ENCODE measurements around the gene ZSCAN5C.
"Not testable (repeated sequence)": the region's sequence is repeated elsewhere in the genome, so short reads cannot be mapped to it uniquely, and the experiment has no call there.

The ZSCAN5C gene

GRCh38 chr19:56201973-56202372 is at the start of gene ZSCAN5C:
Gene ZSCAN5C (plus strand): TSS chr19:56202273. CDS start chr19:56205914, 3,641 bp downstream.
- no peak for DNase-seq

- no peak for DNase-seq
These were observed 49.4 kb upstream of the ZSCAN5C start for GRCh38 chr19:56152644-56153043.

- no peak for DNase-seq
These were observed 48.6 kb upstream of the ZSCAN5C start for GRCh38 chr19:56153507-56153906.

- DNase-seq: no peak
These were observed 46.9 kb upstream of the ZSCAN5C start for GRCh38 chr19:56155124-56155687.

GRCh38 chr19:56156768-56157167 is 45.3 kb upstream of the ZSCAN5C start:
- DNase-seq: no peak

- DNase-seq: no peak
These were observed 43.8 kb upstream of the ZSCAN5C start for GRCh38 chr19:56158170-56158757.

- DNase-seq: no peak
These were observed 43.0 kb upstream of the ZSCAN5C start for GRCh38 chr19:56159009-56159559.

- DNase-seq: no peak
These were observed 42.3 kb upstream of the ZSCAN5C start for GRCh38 chr19:56159622-56160271.

GRCh38 chr19:56161534-56161933 is 40.5 kb upstream of the ZSCAN5C start:
- no peak for DNase-seq

GRCh38 chr19:56162258-56162657 is 39.8 kb upstream of the ZSCAN5C start:
- DNase-seq: peak; percentile 11

- no peak for DNase-seq
These were observed 39.0 kb upstream of the ZSCAN5C start for GRCh38 chr19:56163097-56163496.

- DNase-seq: no peak
These were observed 35.0 kb upstream of the ZSCAN5C start for GRCh38 chr19:56167064-56167578.

- DNase-seq: no peak
These were observed 31.8 kb upstream of the ZSCAN5C start for GRCh38 chr19:56170261-56170660.

GRCh38 chr19:56174086-56174485 is 28.0 kb upstream of the ZSCAN5C start:
- no peak for DNase-seq

- no peak for DNase-seq
These were observed 27.5 kb upstream of the ZSCAN5C start for GRCh38 chr19:56174550-56174949.

- DNase-seq: not testable (repeated sequence)
These were observed 26.2 kb upstream of the ZSCAN5C start, which contains the start of gene GALP for GRCh38 chr19:56175861-56176307. Gene GALP (plus strand): TSS chr19:56176008. CDS start chr19:56177109, 1,101 bp downstream.

GRCh38 chr19:56176310-56176709 is 25.8 kb upstream of the ZSCAN5C start:
- not testable (repeated sequence) for DNase-seq

GRCh38 chr19:56176881-56177280 is 25.2 kb upstream of the ZSCAN5C start:
- DNase-seq: no peak

- DNase-seq: no peak
These were observed 24.4 kb upstream of the ZSCAN5C start for GRCh38 chr19:56177564-56178243.

GRCh38 chr19:56189785-56190184 is 12.3 kb upstream of the ZSCAN5C start:
- no peak for DNase-seq

- no peak for DNase-seq
These were observed 11.0 kb upstream of the ZSCAN5C start for GRCh38 chr19:56191115-56191514.

- no peak for DNase-seq
These were observed 10.4 kb upstream of the ZSCAN5C start for GRCh38 chr19:56191711-56192110.

GRCh38 chr19:56193981-56194640 is 8.0 kb upstream of the ZSCAN5C start:
- DNase-seq: no peak
